Adipocyte (in vitro differentiated cells): Measurements from ENCODE around the gene KCNQ2.

Source experiments
- DNase-seq: peaks from one replicate; pipeline ENCODE4 v3.0.0-alpha.2; 2015; ENCODE audit warnings: low read depth
- H3K27me3 ChIP-seq: replicated peaks from 2 replicates; pipeline ENCODE4 v1.7.0; 2013; ENCODE audit warnings: mild to moderate bottlenecking, low read length, moderate library complexity; ENCODE audit not compliant: control insufficient read depth, insufficient read depth
- H3K36me3 ChIP-seq: 2 replicates; pipeline ENCODE4 v1.7.0; 2013; ENCODE audit warnings: low read length, mild to moderate bottlenecking, moderate library complexity; ENCODE audit not compliant: control insufficient read depth, insufficient read depth, severe bottlenecking
- H3K4me1 ChIP-seq: 2 replicates; pipeline ENCODE4 v1.7.0; 2013; ENCODE audit warnings: mild to moderate bottlenecking, low read length, moderate library complexity; ENCODE audit not compliant: control insufficient read depth, insufficient read depth
- H3K4me3 ChIP-seq: 2 replicates; pipeline ENCODE4 v1.7.0; 2013; ENCODE audit warnings: mild to moderate bottlenecking, low read length, moderate library complexity
- H3K9ac ChIP-seq: 2 replicates; pipeline ENCODE4 v1.7.0; 2013; ENCODE audit warnings: mild to moderate bottlenecking, low read length, moderate library complexity
- H3K9me3 ChIP-seq: 2 replicates; pipeline ENCODE4 v1.7.0; 2013; ENCODE audit warnings: mild to moderate bottlenecking, low read length, moderate library complexity; ENCODE audit not compliant: control insufficient read depth

The KCNQ2 gene

DNA sequence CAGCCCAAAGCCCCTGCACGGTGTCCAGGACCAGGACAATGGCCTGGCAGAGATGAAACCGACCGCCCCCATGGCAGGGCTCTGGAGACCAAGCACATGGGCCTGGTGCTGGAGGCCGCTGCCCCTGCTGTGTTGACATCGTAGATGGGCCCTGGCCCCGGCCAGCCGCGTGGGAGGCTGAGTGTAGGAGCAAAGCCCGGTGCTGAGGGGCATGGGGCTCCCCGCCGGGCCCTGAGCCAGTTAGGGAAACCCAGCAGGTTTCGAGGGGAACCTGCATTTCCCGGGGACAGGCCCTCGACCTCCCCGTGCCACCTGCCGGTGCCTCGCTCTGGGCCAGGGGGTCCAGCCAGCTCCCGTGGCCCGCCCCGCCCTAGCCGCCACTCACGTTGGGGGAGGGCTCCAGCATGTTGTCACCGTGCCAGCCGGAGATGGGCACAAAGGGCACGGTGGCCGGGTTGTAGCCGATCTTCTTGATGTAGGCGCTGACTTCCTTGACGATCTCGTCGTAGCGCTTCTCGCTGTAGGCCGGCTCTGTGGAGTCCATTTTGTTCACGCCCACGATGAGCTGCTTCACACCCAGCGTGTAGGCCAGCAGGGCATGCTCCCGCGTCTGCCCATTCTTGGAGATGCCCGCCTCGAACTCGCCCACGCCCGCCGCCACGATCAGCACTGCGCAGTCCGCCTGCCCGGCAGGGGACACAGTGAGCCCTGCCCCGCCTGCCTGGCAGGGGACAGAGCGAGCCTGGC lies 22.1 kb upstream of the KCNQ2 start:
- H3K4me1 ChIP-seq, result no peaks in the 10 kb centered on the region

DNA sequence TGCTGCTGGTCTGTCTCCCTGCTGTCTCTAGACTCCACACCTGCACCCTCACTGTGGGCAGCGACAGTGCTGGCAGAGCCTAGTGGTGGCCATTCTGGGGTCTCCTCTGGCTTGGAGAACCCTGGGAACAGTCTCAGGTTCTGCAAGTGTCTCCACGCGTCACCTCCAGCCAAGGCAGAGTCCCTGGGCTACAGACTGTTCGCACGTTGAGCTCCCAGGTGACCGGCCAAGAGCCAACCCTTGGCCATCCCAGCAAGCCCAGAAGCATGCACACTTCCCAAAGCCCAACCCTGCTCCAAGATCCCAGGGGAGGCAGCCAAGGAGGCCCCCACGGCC lies 21.6 kb upstream of the KCNQ2 start:
- peaks cover 22% of the 10 kb centered on the region for H3K27me3 ChIP-seq
- no peaks in the 10 kb centered on the region for H3K36me3 ChIP-seq
- H3K9ac ChIP-seq, result no peak overlapping the region
- no peak for DNase-seq
- no peak overlapping the region for H3K4me3 ChIP-seq
- no peaks in the 10 kb centered on the region for H3K4me1 ChIP-seq
- H3K9me3 ChIP-seq, result no peaks in the 10 kb centered on the region

More for the DNA sequence above, 22.1 kb upstream of the KCNQ2 start:
- no peak for DNase-seq
- H3K36me3 ChIP-seq, result no peaks in the 10 kb centered on the region
- no peaks in the 10 kb centered on the region for H3K9me3 ChIP-seq
- H3K9ac ChIP-seq, result no peak overlapping the region
- H3K27me3 ChIP-seq, result peaks cover 21% of the 10 kb centered on the region
- no peak overlapping the region for H3K4me3 ChIP-seq

DNA sequence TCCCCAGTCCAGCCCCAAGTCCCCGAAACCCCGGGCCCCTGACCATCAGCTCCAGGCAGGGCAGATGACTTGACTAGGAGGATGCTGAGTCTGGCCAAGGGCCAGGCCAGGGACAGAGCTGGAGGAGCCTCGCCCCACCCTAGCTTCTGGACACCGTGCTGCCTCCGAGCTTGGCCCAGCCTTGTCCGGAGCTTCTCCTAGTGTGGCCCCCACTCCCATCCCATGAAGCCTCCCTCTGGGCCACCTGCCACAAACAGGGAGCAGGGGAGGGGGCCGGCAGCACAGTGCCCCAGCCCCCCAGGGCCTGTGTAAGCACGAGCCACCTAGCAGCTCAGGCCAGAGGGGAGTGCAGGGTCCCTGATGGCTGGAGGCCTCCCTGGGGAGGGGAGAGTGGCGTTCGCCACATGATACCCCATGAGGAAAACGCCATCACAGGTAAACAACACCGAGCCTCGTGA lies 21.1 kb upstream of the KCNQ2 start:
- Histone ChIP-seq H3K9ac (no peak overlapping the region), H3K4me1 (no peaks in the 10 kb centered on the region), H3K9me3 (no peaks in the 10 kb centered on the region), H3K27me3 (peaks cover 26% of the 10 kb centered on the region), H3K4me3 (no peak overlapping the region), H3K36me3 (no peaks in the 10 kb centered on the region)
- no peak for DNase-seq

DNA sequence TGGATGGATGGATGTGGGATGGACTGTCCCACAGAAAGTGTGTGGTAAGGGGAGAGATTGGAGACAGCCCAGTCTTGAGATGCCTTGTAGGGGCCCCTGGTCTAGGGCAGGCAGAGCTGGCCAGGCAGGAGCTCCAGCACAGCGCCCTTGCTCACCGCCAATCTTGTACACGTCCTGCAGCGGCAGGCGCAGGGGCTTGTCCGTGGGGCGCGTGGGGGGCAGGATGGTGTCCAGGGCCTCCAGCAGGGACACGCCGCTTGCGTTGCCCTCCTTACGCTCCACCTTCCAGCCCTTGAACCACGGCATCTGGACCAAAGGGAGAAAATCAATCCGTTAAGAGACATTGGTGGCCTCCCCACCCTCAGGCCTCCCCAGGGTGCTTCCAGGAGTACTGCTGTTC lies 20.5 kb upstream of the KCNQ2 start:
- DNase-seq, result no peak
- peaks cover 25% of the 10 kb centered on the region for H3K27me3 ChIP-seq
- no peaks in the 10 kb centered on the region for H3K36me3 ChIP-seq
- no peak overlapping the region for H3K9ac ChIP-seq
- H3K4me1 ChIP-seq, result no peaks in the 10 kb centered on the region
- no peaks in the 10 kb centered on the region for H3K9me3 ChIP-seq
- no peak overlapping the region for H3K4me3 ChIP-seq

DNA sequence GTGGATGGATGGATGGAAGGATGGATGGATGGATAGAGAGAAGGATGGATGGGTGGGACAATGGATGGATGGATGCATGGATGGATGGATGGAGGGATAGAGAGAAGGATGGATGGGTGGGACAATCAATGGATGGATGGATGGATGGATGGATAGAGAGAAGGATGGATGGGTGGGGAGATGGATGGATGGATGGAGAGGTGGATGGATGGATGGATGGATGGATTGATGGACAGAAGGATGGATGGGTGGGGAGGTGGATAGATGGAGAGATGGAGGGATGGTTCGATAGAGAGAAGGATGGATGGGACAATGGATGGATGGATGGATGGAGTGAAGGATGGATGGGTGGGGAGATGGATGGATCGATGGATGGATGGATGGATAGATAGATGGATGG lies 20.1 kb upstream of the KCNQ2 start:
- Histone ChIP-seq H3K36me3 (no peaks in the 10 kb centered on the region), H3K27me3 (peaks cover 21% of the 10 kb centered on the region), H3K4me1 (no peaks in the 10 kb centered on the region), H3K9me3 (no peaks in the 10 kb centered on the region), H3K9ac (no peak overlapping the region), H3K4me3 (no peak overlapping the region)
- DNase-seq, result no peak

DNA sequence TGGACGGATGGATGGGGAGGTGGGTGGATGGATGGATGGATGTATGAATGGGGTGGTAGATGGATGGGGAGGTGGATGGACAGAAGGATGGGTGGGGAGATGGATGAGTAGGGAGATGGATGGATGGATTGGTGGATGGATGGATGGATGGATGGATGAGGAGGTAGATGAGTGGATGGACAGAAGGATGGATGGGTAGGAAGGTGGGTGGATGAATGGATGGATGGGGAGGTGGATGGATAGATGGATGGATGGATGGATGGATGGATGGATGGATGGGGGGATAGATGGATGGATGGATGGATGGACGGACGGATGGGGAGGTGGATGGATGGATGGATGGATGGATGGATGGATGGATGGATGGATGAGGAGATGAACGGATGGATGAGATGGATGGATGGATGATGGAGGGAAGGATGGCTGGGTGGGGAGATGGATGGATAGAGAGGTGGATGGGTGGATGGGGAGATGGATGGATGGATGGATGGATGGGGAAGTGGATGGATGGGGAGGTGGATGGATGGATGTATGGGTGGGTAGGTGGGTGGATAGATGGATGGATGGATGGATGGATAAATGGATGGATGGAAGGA lies 19.3 kb upstream of the KCNQ2 start:
- H3K27me3 ChIP-seq, result peaks cover 21% of the 10 kb centered on the region
- no peak for DNase-seq
- no peak overlapping the region for H3K4me3 ChIP-seq
- no peaks in the 10 kb centered on the region for H3K9me3 ChIP-seq
- H3K36me3 ChIP-seq, result no peaks in the 10 kb centered on the region
- no peak overlapping the region for H3K9ac ChIP-seq
- H3K4me1 ChIP-seq, result no peaks in the 10 kb centered on the region

DNA sequence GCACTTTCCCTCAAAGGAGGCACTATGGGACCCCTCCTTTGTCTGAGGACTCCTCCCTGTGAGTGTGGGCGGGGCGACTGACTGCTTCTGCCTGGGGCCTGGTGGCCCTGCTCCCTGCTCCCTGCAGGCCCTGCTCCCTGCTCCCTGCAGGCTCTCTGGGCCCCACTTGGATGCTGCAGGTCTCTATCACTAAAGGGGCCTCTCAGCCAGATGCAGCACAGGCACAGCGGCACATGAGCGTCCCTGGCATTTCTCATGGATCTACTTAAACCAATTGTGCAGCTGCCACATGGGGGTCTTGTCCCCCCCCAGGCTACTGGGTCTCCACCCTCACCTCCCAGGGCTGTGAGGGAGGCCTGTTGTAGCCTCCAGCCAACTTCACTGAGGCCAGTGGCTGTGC lies 18.6 kb upstream of the KCNQ2 start:
- Histone ChIP-seq H3K9me3 (peaks cover 4% of the 10 kb centered on the region), H3K9ac (no peak overlapping the region), H3K36me3 (no peaks in the 10 kb centered on the region), H3K27me3 (peaks cover 25% of the 10 kb centered on the region), H3K4me1 (no peaks in the 10 kb centered on the region), H3K4me3 (no peak overlapping the region)
- DNase-seq, result no peak

DNA sequence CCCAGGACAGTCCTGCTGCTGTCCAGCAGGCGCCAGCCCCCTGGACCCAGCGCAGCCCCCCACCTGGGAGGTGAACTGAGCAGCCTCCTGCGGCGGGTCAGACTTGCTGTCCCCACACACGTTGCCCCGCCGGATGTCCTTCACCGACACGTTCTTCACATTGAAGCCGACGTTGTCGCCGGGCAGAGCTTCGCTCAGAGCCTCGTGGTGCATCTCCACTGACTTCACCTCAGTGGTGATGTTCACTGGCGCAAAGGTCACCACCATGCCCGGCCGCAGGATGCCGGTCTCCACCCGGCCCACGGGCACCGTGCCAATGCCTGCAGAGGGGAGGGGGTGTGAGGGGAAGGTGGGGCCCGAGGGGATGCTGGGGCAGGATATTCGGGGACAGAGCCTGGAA lies 18.0 kb upstream of the KCNQ2 start:
- DNase-seq, result no peak
- H3K36me3 ChIP-seq, result no peaks in the 10 kb centered on the region
- H3K27me3 ChIP-seq, result peaks cover 25% of the 10 kb centered on the region

DNA sequence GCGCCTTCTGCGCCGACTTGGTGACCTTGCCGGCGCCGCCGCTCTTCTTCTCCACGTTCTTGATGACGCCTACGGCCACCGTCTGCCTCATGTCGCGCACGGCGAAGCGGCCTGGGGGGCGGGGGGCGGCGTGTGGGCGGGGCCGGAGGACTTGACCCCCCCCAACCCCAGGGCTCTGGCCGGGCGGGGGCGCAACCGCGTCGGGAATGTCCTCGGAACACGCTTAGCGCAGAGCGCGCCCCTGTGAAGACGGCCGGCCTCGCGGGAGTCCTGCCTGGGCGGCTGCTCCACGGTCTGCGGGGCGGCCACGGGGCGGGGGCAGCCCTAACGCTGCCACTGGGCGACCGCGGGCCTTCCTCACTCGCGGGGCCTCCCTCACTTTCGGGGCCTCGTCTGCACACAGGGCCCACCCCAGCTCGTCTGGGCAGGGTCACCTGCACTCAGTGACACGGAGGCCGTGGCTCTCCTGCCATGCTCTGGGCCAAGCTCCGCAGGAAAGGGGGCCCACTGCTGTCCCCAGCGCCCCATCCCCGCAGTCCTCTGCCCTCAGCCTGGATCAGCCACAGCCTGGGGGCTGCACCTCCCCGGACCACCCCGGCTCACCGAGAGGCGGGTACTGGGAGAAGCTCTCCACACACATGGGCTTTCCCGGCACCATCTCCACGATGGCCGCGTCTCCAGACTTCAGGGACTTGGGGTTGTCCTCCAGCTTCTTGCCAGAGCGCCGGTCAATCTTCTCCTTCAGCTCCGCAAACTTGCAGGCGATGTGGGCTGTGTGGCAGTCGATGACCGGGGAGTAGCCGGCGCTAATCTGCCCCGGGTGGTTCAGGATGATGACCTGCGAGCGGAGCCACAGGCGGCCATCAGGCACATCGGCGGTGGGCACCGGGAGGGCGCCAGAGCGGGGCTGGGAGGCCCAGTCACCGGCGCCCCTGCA lies 16.1 kb upstream of the KCNQ2 start:
- Histone ChIP-seq H3K9me3 (peaks cover 6% of the 10 kb centered on the region), H3K4me1 (no peaks in the 10 kb centered on the region), H3K27me3 (peaks cover 26% of the 10 kb centered on the region), H3K9ac (no peak overlapping the region), H3K36me3 (no peaks in the 10 kb centered on the region), H3K4me3 (no peak overlapping the region)
- DNase-seq, result no peak

More for the DNA sequence above, 18.0 kb upstream of the KCNQ2 start:
- Histone ChIP-seq H3K4me3 (no peak overlapping the region), H3K4me1 (no peaks in the 10 kb centered on the region), H3K9ac (no peak overlapping the region), H3K9me3 (peaks cover 6% of the 10 kb centered on the region)

DNA sequence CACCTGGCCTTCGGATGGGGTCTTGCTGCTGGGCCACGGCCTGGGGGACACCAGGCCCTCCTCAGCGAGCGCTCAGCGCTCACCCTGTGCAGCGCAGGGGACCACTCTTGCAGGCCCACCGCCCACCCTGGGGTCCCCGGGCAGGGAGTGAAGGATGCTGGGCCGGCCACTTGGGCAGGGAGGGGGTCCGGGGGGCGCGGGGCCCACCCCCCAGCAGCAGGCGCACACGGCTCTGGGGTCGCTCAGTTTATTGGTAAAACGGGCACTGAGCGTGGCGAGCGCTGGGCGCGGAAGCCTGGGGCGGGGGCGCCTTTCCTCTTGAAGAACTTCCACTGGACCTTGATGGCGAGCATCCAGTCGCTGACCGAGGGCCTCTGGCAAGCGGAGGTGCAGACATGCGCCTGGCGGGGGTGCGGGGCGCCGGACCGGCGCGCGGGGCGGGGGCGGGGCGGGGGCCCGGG lies 15.4 kb upstream of the KCNQ2 start:
- DNase-seq, result no peak
- Histone ChIP-seq H3K4me3 (no peak overlapping the region), H3K4me1 (no peaks in the 10 kb centered on the region), H3K9ac (no peak overlapping the region), H3K9me3 (peaks cover 6% of the 10 kb centered on the region), H3K27me3 (peaks cover 26% of the 10 kb centered on the region), H3K36me3 (no peaks in the 10 kb centered on the region)

DNA sequence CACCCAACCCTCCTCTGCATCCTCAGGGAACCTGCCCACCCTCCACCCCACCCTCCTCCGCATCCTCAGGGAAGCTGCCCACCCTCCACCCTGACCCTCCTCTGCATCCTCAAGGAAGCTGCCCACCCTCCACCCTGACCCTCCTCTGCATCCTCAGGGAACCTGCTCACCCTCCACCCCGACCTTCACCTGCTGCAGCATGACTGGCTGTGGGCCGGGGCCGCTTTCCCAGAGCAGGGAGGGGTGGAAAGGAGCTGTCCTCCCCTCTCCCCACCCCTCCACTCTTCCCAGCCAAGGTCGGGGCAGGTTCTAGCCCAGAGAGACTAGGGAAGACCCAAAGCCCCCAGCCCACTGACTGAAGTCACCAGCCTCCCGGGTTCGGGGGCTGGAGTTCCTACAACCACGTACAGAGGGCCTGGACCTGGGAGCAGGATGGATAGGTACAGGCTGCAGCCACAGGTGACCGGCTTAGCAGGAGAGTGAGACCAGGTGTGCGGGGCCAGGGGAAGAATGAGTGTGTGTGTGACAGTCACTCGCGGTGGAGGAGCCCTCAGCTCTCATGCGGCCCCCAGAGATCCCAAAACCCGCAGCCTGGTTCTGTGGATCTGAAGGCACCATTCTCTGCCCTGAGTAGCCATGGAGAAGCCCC lies 14.8 kb upstream of the KCNQ2 start:
- no peaks in the 10 kb centered on the region for H3K4me1 ChIP-seq
- H3K9ac ChIP-seq, result no peak overlapping the region
- H3K36me3 ChIP-seq, result no peaks in the 10 kb centered on the region
- no peak for DNase-seq
- peaks cover 32% of the 10 kb centered on the region for H3K27me3 ChIP-seq
- peaks cover 6% of the 10 kb centered on the region for H3K9me3 ChIP-seq
- H3K4me3 ChIP-seq, result no peak overlapping the region
